Sigmoid colon (tissue), 7 donors: Measurements from ENCODE around the gene DSCAM. TPM values are rescaled to one million over a fixed set of nuclear protein-coding genes. Genes with fewer than 3 reads are reported as not detected.
A peak's percentile ranks its signal among the peaks of the same experiment; 100 is the strongest.

Experiments used
- DNase-seq: peaks from one replicate; pipeline ENCODE4 v3.0.0-alpha.2; 2019
- H3K27ac ChIP-seq, 4 donors: fragments of 200-600 bp; sonication (generic); one replicate each; pipeline ENCODE4 v1.5.1; 2016 to 2019; ENCODE audit warnings: mild to moderate bottlenecking in 1 of 4
- H3K27me3 ChIP-seq, 3 donors: fragments of 200-600 bp; sonication (generic); one replicate each; pipeline ENCODE4 v1.5.1; 2019; ENCODE audit warnings: mild to moderate bottlenecking in 1 of 3
- H3K36me3 ChIP-seq, 4 donors: fragments of 200-600 bp; sonication (generic); one replicate each; pipeline ENCODE4 v1.5.1; 2016 to 2019
- H3K4me1 ChIP-seq, 4 donors: fragments of 200-600 bp; sonication (generic); one replicate each; pipeline ENCODE4 v1.5.1; 2017 to 2019
- H3K4me3 ChIP-seq, 4 donors: fragments of 200-600 bp; sonication (generic); one replicate each; pipeline ENCODE4 v1.5.1; 2017 to 2019; ENCODE audit warnings: mild to moderate bottlenecking in 2 of 4, moderate library complexity in 1 of 4
- H3K9me3 ChIP-seq, 4 donors: fragments of 200-600 bp in 3 of 4; sonication (generic) in 3 of 4; one replicate each; pipeline versions ENCODE4 v1.5.1 to v1.6.1; 2013 to 2019
- CTCF ChIP-seq, 4 experiments: fragments of 450-650 bp in 3 of 4; fragments of 200-600 bp in 1 of 4; IDR thresholded peaks; one replicate each; pipeline ENCODE4 v1.5.1; 2016 to 2019; ENCODE audit warnings: antibody characterized with exemption in 4 of 4, mild to moderate bottlenecking in 3 of 4, moderate library complexity in 2 of 4
- EP300 ChIP-seq, 4 donors: sonication (generic); formaldehyde crosslinking; IDR thresholded peaks; one replicate each; pipeline ENCODE4 v1.6.1; 2017; ENCODE audit warnings: antibody characterized with exemption in 4 of 4
- POLR2A ChIP-seq, 2 donors: fragments of 450-650 bp; IDR thresholded peaks; one replicate each; pipeline ENCODE4 v1.6.1; 2016; ENCODE audit warnings: antibody characterized with exemption in 2 of 2, mild to moderate bottlenecking in 2 of 2, moderate library complexity in 2 of 2
- POLR2AphosphoS5 ChIP-seq, 4 donors: sonication (generic); formaldehyde crosslinking; IDR thresholded peaks; one replicate each; pipeline ENCODE4 v1.6.1; 2017; ENCODE audit warnings: antibody characterized with exemption in 4 of 4
- WGBS, 2 donors: extraction: QIAGEN DNeasy Blood & Tissue Kit; methylation state at CpG; one replicate each; pipeline ENCODE4 v1.1.7; 2013; 5-methylcytosine and 5-hydroxymethylcytosine counted together
- intact Hi-C: fragments of 100-400 bp; cut with DNase I; formaldehyde crosslinking; loops from one replicate; pipeline ENCODE4 v1.15.1; 2023
- polyA plus RNA-seq, 3 donors: library from polyadenylated mRNA; stranded (reverse); fragments of 200-250 nt; gene quantifications; one replicate each; pipeline ENCODE4 v1.2.3, GENCODE V29; 2013
- total RNA-seq, 4 donors: library from RNA; depleted of rRNA; stranded (reverse); fragments of >200 nt; gene quantifications; one replicate each; pipeline ENCODE4 v1.1.0, GENCODE V29; 2016
- donor health status: healthy with polysubstance abuse.
- donor health status: Bipolar disorder and iron deficiency.
- donor health status: healthy.

Gene DSCAM
- total and polyA plus RNA-seq, 7 donors: 0.17 to 0.55 (median 0.33) TPM; not detected in 2

GRCh38 chr21:40066221-40066620, 780.7 kb downstream of the DSCAM start:
- WGBS, 2 donors: 84 to 85% methylated on average over 3 of the region's 3 CpGs
- Histone ChIP-seq H3K27ac (peak overlapping the region in 1 of 4 donors; percentile 77), H3K9me3 (peaks cover 0 to 2% (median 0%) of the 10 kb centered on the region in 4 donors), H3K36me3 (no peaks in the 10 kb centered on the region), H3K4me1 (peaks cover 0 to 32% (median 23%) of the 10 kb centered on the region in 4 donors), H3K27me3 (no peaks in the 10 kb centered on the region), H3K4me3 (no peak overlapping the region)
- no peak for TF ChIP-seq CTCF (IDR thresholded peaks at IDR 0.05)
- no peak for TF ChIP-seq POLR2AphosphoS5 (IDR thresholded peaks at IDR 0.05)
- TF ChIP-seq EP300 (IDR thresholded peaks at IDR 0.05): no peak
- no peak for TF ChIP-seq POLR2A (IDR thresholded peaks at IDR 0.05)
- no peak for DNase-seq
- intact Hi-C loops: no loop called here

- DNase-seq: no peak
- no peaks in the 10 kb centered on the region for H3K9me3 ChIP-seq
- no peaks in the 10 kb centered on the region for H3K36me3 ChIP-seq
- no peaks in the 10 kb centered on the region for H3K27me3 ChIP-seq
- 91% methylated on average over 7 of the region's 7 CpGs for WGBS, 2 donors
- H3K27ac ChIP-seq: peak overlapping the region in 3 of 4 donors; percentile 43 to 47 (median 46)
- peaks cover 0 to 12% (median 9%) of the 10 kb centered on the region in 4 donors for H3K4me1 ChIP-seq
- no peak overlapping the region for H3K4me3 ChIP-seq
- intact Hi-C loops: no loop called here
- TF ChIP-seq EP300 (IDR thresholded peaks at IDR 0.05) (no peak), CTCF (IDR thresholded peaks at IDR 0.05) (no peak), POLR2AphosphoS5 (IDR thresholded peaks at IDR 0.05) (no peak), POLR2A (IDR thresholded peaks at IDR 0.05) (no peak)
These were observed 786.8 kb downstream of the DSCAM start for GRCh38 chr21:40060083-40060677.

- Histone ChIP-seq H3K27me3 (no peaks in the 10 kb centered on the region), H3K4me1 (peaks cover 0 to 40% (median 34%) of the 10 kb centered on the region in 4 donors), H3K9me3 (no peaks in the 10 kb centered on the region), H3K27ac (peak overlapping the region in 2 of 4 donors; percentile 86 to 88), H3K4me3 (no peak overlapping the region), H3K36me3 (no peaks in the 10 kb centered on the region)
- 82 to 95% methylated on average over 5 of the region's 5 CpGs for WGBS, 2 donors
- DNase-seq: no peak
- intact Hi-C loops: loop anchor here (10.0 kb wide), 1 partner anchor 1063 kb away; no protein-coding TSS in a partner anchor
- TF ChIP-seq POLR2A (IDR thresholded peaks at IDR 0.05) (no peak), CTCF (IDR thresholded peaks at IDR 0.05) (no peak), EP300 (IDR thresholded peaks at IDR 0.05) (no peak), POLR2AphosphoS5 (IDR thresholded peaks at IDR 0.05) (no peak)
These were observed 789.6 kb downstream of the DSCAM start for GRCh38 chr21:40057331-40057730.

GRCh38 chr21:40056031-40056430, 790.9 kb downstream of the DSCAM start:
- Histone ChIP-seq H3K36me3 (no peaks in the 10 kb centered on the region), H3K27ac (peak overlapping the region in 3 of 4 donors; percentile 84 to 88 (median 86))
- intact Hi-C loops: loop anchor here (10.0 kb wide), 1 partner anchor 1061 kb away; no protein-coding TSS in a partner anchor

More at GRCh38 chr21:40056031-40056430, 790.9 kb downstream of the DSCAM start:
- WGBS, 2 donors: 72 to 82% methylated on average over 3 of the region's 3 CpGs
- peaks cover 0 to 50% (median 42%) of the 10 kb centered on the region in 4 donors for H3K4me1 ChIP-seq
- H3K27me3 ChIP-seq: no peaks in the 10 kb centered on the region
- H3K4me3 ChIP-seq: no peak overlapping the region
- H3K9me3 ChIP-seq: no peaks in the 10 kb centered on the region
- DNase-seq: no peak
- TF ChIP-seq EP300 (IDR thresholded peaks at IDR 0.05) (peak in 1 of 4 donors; percentile 67), POLR2AphosphoS5 (IDR thresholded peaks at IDR 0.05) (peak; percentile 23 to 78 (median 74)), CTCF (IDR thresholded peaks at IDR 0.05) (no peak), POLR2A (IDR thresholded peaks at IDR 0.05) (no peak)
